Neuron (in vitro differentiated cells): ENCODE measurements around the gene MMP21.

Source experiments
- H2AFZ ChIP-seq: one replicate; pipeline ENCODE4 v1.6.1; 2013; ENCODE audit warnings: low read depth, mild to moderate bottlenecking, inconsistent platforms, low read length, moderate library complexity
- H3K27me3 ChIP-seq: one replicate; pipeline ENCODE4 v1.6.1; 2013; ENCODE audit warnings: low read length; ENCODE audit not compliant: insufficient read depth
- H3K36me3 ChIP-seq: one replicate; pipeline ENCODE4 v1.6.1; 2013; ENCODE audit warnings: low read length; ENCODE audit not compliant: insufficient read depth
- H3K4me1 ChIP-seq: one replicate; pipeline ENCODE4 v1.6.1; 2013; ENCODE audit warnings: low read length; ENCODE audit not compliant: insufficient read depth
- H3K4me3 ChIP-seq: 2 replicates; pipeline ENCODE4 v1.5.1; 2013; ENCODE audit warnings: mild to moderate bottlenecking, low read length, moderate library complexity
- H3K9me3 ChIP-seq: one replicate; pipeline ENCODE4 v1.6.1; 2013; ENCODE audit warnings: low read length

MMP21 gene

DNA sequence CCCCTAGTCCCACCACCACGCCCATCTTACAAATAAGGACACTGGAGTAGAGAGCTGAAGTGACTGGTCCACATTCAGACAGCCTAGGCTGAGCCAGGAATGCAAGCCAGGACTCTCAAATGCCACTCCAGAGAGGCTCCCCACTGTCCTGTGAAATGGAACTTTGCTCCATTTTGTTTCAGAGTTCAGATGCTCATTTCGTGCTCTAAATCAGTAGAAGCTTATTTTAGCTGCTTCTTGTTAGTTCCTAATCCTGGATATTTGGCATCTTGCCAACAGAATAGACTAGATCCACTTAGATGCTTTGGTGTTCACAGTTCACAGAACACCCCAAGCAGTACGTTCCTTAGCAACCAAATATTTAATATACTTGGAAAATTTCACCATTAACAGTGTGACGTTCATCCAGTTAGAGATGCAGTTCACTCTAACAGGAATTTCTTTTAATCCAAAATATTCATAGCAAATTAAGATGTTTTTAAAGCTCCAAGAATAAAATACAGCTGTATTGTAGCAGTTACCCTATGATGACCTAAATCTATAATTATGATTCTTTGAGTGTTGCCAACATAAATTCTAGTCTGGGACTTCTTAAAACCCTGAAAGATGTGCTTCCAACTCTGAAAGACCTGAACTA lies 7.3 kb downstream of the MMP21 start:
- Histone ChIP-seq H3K9me3 (no peaks in the 10 kb centered on the region), H3K4me1 (peaks cover 1% of the 10 kb centered on the region), H3K36me3 (peaks cover 33% of the 10 kb centered on the region), H2AFZ (no peak overlapping the region), H3K27me3 (no peaks in the 10 kb centered on the region), H3K4me3 (no peak overlapping the region)

DNA sequence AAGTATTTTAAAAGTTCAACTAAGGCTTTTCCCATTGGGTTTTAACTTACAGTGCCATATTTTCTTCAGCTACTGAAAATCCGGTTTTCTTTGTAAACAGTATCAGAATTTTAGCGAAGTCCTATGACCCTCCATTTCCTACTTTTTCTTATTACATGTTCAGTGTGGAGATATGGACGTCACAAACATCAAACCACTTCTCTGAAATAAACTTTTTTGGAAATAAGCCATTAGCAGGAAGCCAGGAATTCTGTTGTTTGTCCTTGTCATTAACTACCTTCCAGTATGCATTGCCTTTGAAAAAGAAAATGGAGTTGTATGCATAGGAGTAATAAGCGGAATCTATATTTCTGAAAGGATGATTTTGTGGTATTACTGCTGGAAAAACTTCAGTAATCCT lies 9.1 kb downstream of the MMP21 start:
- H3K9me3 ChIP-seq = no peaks in the 10 kb centered on the region
- H3K4me3 ChIP-seq = no peak overlapping the region
- H3K4me1 ChIP-seq = peaks cover 19% of the 10 kb centered on the region
- H3K36me3 ChIP-seq = peaks cover 38% of the 10 kb centered on the region
- no peak overlapping the region for H2AFZ ChIP-seq
- no peaks in the 10 kb centered on the region for H3K27me3 ChIP-seq

DNA sequence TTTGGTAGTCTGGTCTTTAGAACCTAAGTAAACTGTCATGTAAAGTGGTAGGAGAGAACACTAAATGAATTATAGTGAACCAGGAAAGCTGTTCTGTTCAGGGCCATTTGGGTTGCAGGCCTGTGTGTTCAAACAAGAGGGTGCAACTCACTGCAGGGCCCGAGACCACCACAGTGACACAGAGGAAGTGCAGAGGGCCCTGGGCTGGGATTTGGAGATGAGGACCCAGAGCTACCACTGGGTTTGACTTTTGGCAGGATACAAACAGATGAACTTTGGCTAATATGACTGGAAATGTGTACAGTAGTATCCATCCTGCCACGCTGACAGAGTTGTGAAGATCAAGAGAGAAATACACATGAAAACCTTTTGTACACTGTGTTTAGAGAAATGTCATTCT lies 9.8 kb downstream of the MMP21 start:
- Histone ChIP-seq H3K9me3 (no peaks in the 10 kb centered on the region), H3K4me3 (no peak overlapping the region), H3K27me3 (no peaks in the 10 kb centered on the region), H2AFZ (no peak overlapping the region), H3K36me3 (peaks cover 41% of the 10 kb centered on the region), H3K4me1 (peaks cover 26% of the 10 kb centered on the region)

- no peaks in the 10 kb centered on the region for H3K27me3 ChIP-seq
- H3K4me1 ChIP-seq = peaks cover 27% of the 10 kb centered on the region
- no peak overlapping the region for H2AFZ ChIP-seq
- peaks cover 1% of the 10 kb centered on the region for H3K9me3 ChIP-seq
- peaks cover 52% of the 10 kb centered on the region for H3K36me3 ChIP-seq
- no peak overlapping the region for H3K4me3 ChIP-seq
Observed at GRCh38 chr10:125762692-125763648, 12.7 kb downstream of the MMP21 start.

DNA sequence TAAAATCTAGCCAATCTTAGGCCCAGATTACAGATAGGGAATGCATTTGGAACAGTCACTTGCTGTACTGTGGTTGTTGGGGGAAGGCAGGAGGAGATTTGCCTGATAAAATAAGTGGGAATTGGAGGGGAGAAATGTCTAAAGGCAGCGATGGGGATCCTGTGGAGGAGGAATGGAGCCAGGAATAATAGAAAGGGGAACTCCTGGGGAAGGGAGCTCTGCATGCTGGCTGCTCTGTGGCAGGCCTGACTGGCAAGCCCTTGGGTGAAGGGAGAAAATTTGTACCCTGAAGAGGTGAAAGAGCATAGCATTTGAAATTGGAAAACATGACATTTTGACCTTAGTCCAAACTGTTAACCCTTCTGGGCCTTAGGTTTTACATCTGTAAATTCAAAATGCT lies 13.7 kb downstream of the MMP21 start:
- Histone ChIP-seq H2AFZ (no peak overlapping the region), H3K9me3 (peaks cover 1% of the 10 kb centered on the region), H3K27me3 (no peaks in the 10 kb centered on the region), H3K36me3 (peaks cover 59% of the 10 kb centered on the region), H3K4me3 (no peak overlapping the region), H3K4me1 (peaks cover 34% of the 10 kb centered on the region)

DNA sequence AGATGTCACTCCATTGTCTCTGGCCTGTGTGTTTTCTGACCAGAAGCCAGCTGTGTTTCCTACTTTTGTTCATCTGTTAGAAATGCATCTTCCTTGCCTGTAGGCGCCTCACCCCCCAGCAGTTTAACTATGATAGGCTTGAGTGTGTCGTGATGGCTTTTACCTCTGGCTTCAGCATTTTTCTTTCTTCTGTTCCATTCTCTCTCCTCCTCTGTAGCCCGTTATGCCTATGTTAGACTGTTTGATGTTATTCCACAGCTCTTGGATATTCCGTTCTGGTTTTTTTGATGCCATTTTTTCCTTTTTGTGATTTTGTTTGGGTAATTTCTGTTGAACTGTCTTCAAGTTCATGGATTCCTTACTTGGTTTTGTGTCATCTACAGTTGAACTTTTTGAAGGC lies 17.9 kb downstream of the MMP21 start:
- H3K36me3 ChIP-seq = peaks cover 68% of the 10 kb centered on the region
- peaks cover 9% of the 10 kb centered on the region for H3K9me3 ChIP-seq
- no peaks in the 10 kb centered on the region for H3K27me3 ChIP-seq
- H3K4me3 ChIP-seq = no peak overlapping the region
- H2AFZ ChIP-seq = no peak overlapping the region
- peaks cover 27% of the 10 kb centered on the region for H3K4me1 ChIP-seq

DNA sequence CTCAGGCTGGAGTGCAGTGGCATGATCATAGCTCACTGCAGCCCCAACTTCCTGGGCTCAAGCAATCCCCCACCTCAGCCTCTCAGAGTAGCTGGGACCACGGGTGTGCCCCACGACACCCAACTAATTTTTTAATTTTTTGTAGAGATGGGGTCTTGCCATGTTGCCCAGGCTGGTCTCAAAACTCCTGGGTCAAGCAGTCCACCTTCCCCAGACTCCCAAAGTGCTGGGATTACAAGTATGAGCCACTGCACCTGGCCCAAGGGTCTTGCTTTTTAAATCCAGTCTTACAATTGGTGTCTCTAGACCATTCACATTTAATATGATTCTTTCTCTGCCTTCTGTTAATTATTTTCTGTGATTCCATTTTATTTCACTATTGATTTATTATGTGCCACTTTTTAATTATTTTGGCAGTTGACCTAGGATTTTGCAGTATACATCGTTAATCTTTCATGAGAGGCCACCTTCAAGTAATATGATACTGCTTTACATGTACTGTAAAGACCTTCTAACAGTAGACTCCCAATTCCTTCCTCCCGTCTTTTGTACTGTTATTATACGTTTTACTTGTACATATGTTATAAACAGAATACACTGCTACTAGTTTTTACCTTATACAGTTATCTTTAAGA lies 18.7 kb downstream of the MMP21 start:
- Histone ChIP-seq H3K9me3 (peaks cover 9% of the 10 kb centered on the region), H3K4me3 (no peak overlapping the region), H2AFZ (no peak overlapping the region), H3K4me1 (peaks cover 19% of the 10 kb centered on the region), H3K36me3 (peaks cover 72% of the 10 kb centered on the region), H3K27me3 (no peaks in the 10 kb centered on the region)

- Histone ChIP-seq H3K9me3 (peaks cover 9% of the 10 kb centered on the region), H3K27me3 (no peaks in the 10 kb centered on the region), H3K4me3 (no peak overlapping the region)
Observed at GRCh38 chr10:125756196-125756595, 19.4 kb downstream of the MMP21 start.

DNA sequence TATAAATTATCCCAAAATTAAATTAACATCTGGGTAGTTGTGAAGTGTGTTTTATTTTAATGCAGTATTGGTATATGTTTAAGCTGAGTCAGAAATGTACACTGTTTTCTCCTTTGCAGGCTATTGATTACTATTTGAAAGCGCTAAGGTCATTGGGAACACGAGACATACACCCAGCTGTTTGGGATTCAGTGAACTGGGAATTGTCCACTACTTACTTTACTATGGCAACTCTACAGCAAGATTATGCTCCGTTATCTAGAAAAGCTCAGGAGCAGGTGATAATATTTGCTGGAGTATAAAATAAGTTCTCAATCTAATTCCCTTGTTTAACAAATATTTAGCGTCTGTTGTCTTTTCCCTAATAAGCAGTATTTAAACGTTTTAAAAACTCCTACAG lies 28.2 kb downstream of the MMP21 start:
- H3K36me3 ChIP-seq = peaks cover 91% of the 10 kb centered on the region
- H3K9me3 ChIP-seq = peaks cover 2% of the 10 kb centered on the region
- H3K27me3 ChIP-seq = no peaks in the 10 kb centered on the region
- H3K4me3 ChIP-seq = no peak overlapping the region
- H2AFZ ChIP-seq = no peak overlapping the region
- H3K4me1 ChIP-seq = no peaks in the 10 kb centered on the region

More at GRCh38 chr10:125756196-125756595, 19.4 kb downstream of the MMP21 start:
- no peak overlapping the region for H2AFZ ChIP-seq
- peaks cover 12% of the 10 kb centered on the region for H3K4me1 ChIP-seq
- peaks cover 77% of the 10 kb centered on the region for H3K36me3 ChIP-seq

- Histone ChIP-seq H3K9me3 (peaks cover 2% of the 10 kb centered on the region), H3K27me3 (no peaks in the 10 kb centered on the region), H2AFZ (no peak overlapping the region), H3K4me3 (no peak overlapping the region), H3K4me1 (no peaks in the 10 kb centered on the region), H3K36me3 (peaks cover 86% of the 10 kb centered on the region)
Observed at GRCh38 chr10:125744909-125745308, 30.7 kb downstream of the MMP21 start.

DNA sequence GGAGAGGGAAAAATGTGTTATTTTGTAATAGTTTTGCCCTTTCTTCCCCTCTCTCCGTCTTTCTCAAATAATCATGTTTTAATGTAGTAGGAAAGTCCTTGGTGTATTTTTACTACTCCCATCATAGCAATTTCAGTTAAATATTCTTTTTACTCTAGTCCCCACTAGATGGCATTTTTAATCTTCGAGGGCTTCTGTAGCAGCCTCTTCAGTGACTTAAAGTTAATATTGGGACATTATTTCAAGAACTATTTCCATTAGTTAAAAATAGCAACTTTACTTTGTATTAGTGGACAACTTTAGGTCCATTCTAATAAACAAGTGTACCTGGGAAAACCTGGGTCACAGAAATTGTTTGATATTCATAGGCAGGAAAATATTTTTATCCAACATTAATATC lies 33.2 kb downstream of the MMP21 start:
- peaks cover 2% of the 10 kb centered on the region for H3K9me3 ChIP-seq

DNA sequence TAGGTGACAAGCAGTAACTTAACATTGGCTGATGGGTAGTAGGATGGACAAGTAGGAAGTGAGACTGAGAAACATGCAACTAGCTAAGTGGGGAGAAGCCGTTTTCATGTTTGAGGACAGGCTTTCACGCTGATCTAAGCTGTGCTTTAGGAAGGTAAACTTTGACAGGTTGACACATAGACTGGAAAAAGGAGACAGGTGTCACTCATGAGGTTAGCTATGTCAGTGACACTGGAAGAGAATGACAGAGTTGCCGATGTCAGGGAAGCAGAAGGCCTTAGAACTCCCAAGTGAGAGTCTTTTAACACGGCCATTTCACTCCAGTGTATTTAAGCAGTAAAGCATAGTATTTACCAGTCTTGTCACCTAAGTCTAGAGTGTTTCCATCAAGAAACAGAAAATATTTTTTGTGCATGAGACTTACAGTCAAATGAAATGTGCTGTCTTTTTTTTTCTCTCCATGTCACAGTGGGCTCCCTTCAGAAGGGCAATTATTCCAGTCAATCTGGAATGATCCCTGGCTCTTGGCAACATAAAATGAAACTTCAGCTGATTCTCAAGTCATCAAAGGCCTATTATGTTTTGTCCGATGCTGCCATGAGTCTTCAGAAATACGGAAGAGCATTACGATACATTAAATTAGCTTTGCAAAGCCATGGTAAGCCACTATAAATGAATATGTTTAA lies 35.5 kb downstream of the MMP21 start:
- H3K36me3 ChIP-seq = peaks cover 84% of the 10 kb centered on the region
- no peaks in the 10 kb centered on the region for H3K27me3 ChIP-seq
- H3K9me3 ChIP-seq = no peaks in the 10 kb centered on the region
- no peak overlapping the region for H3K4me3 ChIP-seq
- H3K4me1 ChIP-seq = peaks cover 27% of the 10 kb centered on the region
- no peak overlapping the region for H2AFZ ChIP-seq

More for the DNA sequence above, 33.2 kb downstream of the MMP21 start:
- H3K27me3 ChIP-seq = no peaks in the 10 kb centered on the region
- peaks cover 84% of the 10 kb centered on the region for H3K36me3 ChIP-seq
- no peak overlapping the region for H3K4me3 ChIP-seq
- H2AFZ ChIP-seq = no peak overlapping the region
- H3K4me1 ChIP-seq = peaks cover 21% of the 10 kb centered on the region
